HepG2 (cell line): Measurements from ENCODE around the gene NCR3LG1. TPM values are rescaled to one million over a fixed set of nuclear protein-coding genes. Genes with fewer than 3 reads are reported as not detected.

ENCODE experiments used
- ATAC-seq: fragments of 200-7000 bp; cut with Tn5 transposase; 3 replicates; pipeline ENCODE4 v1.9.1; 2020; ENCODE audit warnings: mild to moderate bottlenecking, moderate library complexity
- BruUV-seq: library from RNA; stranded (reverse); fragments of 400-500 nt; replicated peaks from 2 replicates; lab custom pipeline; 2021; lab: Mats Ljungman, UMichigan
- CTCF ChIA-PET: fragments of 300-600 bp; formaldehyde crosslinking; extraction: SDS; loops from one replicate; lab custom pipeline; 2021; ENCODE audit warnings: low total read pairs, inconsistent platforms, low intra/inter-chr PET ratio; lab: Yijun Ruan, JAX
- POLR2A ChIA-PET: fragments of 350-600 bp; sonication (Branson Sonifier 250); formaldehyde crosslinking; loops from one replicate; lab custom pipeline; 2020; ENCODE audit warnings: antibody characterized with exemption, inconsistent platforms; lab: Yijun Ruan, JAX
- DNase-seq: peaks from one replicate; pipeline ENCODE4 v3.0.0-alpha.2; 2015; ENCODE audit warnings: low spot score
- FAIRE-seq: peaks from 3 replicates; lab custom pipeline; 2011; peaks lifted over from hg19 to GRCh38; lab: Jason Lieb, UNC
- H2AFZ ChIP-seq: one replicate; pipeline ENCODE4 v1.6.1; 2011; ENCODE audit warnings: low read length, inconsistent platforms
- H3K27ac ChIP-seq: fragments of 300-600 bp; 3 replicates; pipeline ENCODE4 v1.8.0; 2011; ENCODE audit warnings: mixed run types, mild to moderate bottlenecking, mixed read lengths, low read length, inconsistent platforms; ENCODE audit not compliant: insufficient read depth; ENCODE audit errors: extremely low read length
- H3K27me3 ChIP-seq, 2 experiments: fragments of 200-600 bp in 1 of 2; 2 replicates in 1 of 2; 3 replicates in 1 of 2; pipeline versions ENCODE4 v1.6.0 to v1.8.0; 2011; ENCODE audit warnings: low read length in 2 of 2, mild to moderate bottlenecking in 2 of 2, moderate library complexity in 2 of 2, inconsistent platforms in 1 of 2; ENCODE audit not compliant: insufficient read depth in 2 of 2, control insufficient read depth in 1 of 2
- H3K36me3 ChIP-seq, 2 experiments: fragments of 200-600 bp in 1 of 2; replicated peaks in 1 of 2; 2 replicates in 1 of 2; 3 replicates in 1 of 2; pipeline versions ENCODE4 v1.5.1 to v1.8.0; 2011; ENCODE audit warnings: low read length in 2 of 2, inconsistent platforms in 1 of 2; ENCODE audit not compliant: insufficient read depth in 2 of 2, control insufficient read depth in 1 of 2
- H3K4me1 ChIP-seq: 2 replicates; pipeline ENCODE4 v1.5.1; 2012; ENCODE audit warnings: low read length, inconsistent platforms; ENCODE audit not compliant: insufficient read depth
- H3K4me2 ChIP-seq: 2 replicates; pipeline ENCODE4 v1.6.0; 2011; ENCODE audit warnings: low read depth, low read length, inconsistent platforms
- H3K4me3 ChIP-seq, 3 experiments: fragments of 200-600 bp in 1 of 3; sonication (generic), shearing (Covaris generic) in 1 of 3; replicated peaks in 1 of 3; 2 replicates each; pipeline ENCODE4 v1.5.1; 2011 to 2016; ENCODE audit warnings: low read length in 3 of 3, inconsistent platforms in 2 of 3, low read depth in 2 of 3, mild to moderate bottlenecking in 2 of 3, control low read depth in 1 of 3, mixed read lengths in 1 of 3; ENCODE audit not compliant: insufficient read depth in 1 of 3
- H3K79me2 ChIP-seq: one replicate; pipeline ENCODE4 v1.6.1; 2011; ENCODE audit warnings: low read length, inconsistent platforms; ENCODE audit not compliant: insufficient read depth
- H3K9ac ChIP-seq: 2 replicates; pipeline ENCODE4 v1.6.0; 2011; ENCODE audit warnings: mild to moderate bottlenecking, low read depth, low read length, inconsistent platforms; ENCODE audit not compliant: insufficient read depth
- H3K9me3 ChIP-seq: 2 replicates; pipeline ENCODE4 v1.5.1; 2012; ENCODE audit warnings: mild to moderate bottlenecking, low read length
- H4K20me1 ChIP-seq: 2 replicates; pipeline ENCODE4 v1.6.0; 2011; ENCODE audit warnings: inconsistent platforms, mild to moderate bottlenecking, low read length, moderate library complexity; ENCODE audit not compliant: insufficient read depth
- EEA1 ChIP-seq: sonication (generic); formaldehyde crosslinking; IDR thresholded peaks from 2 replicates; pipeline ENCODE4 v1.5.1; 2020; ENCODE audit warnings: mild to moderate bottlenecking, missing genetic modification reagents, borderline replicate concordance
- MATR3 ChIP-seq: sonication (generic); formaldehyde crosslinking; IDR thresholded peaks from 2 replicates; pipeline ENCODE4 v1.4.0; 2020; ENCODE audit warnings: missing genetic modification reagents
- ZIK1 ChIP-seq: sonication (generic); formaldehyde crosslinking; IDR thresholded peaks from 2 replicates; pipeline ENCODE4 v1.5.0; 2020; ENCODE audit warnings: mild to moderate bottlenecking, low read depth, missing genetic modification reagents, borderline replicate concordance
- ZKSCAN8 ChIP-seq: IDR thresholded peaks from 2 replicates; pipeline ENCODE4 v1.6.1; 2016; ENCODE audit warnings: borderline replicate concordance, missing genetic modification reagents, missing compliant biosample characterization
- ZNF281 ChIP-seq: sonication (generic); formaldehyde crosslinking; IDR thresholded peaks from 2 replicates; pipeline ENCODE4 v1.4.0; 2020; ENCODE audit warnings: missing genetic modification reagents, borderline replicate concordance
- ZNF709 ChIP-seq: sonication (generic); formaldehyde crosslinking; IDR thresholded peaks from 2 replicates; pipeline ENCODE4 v1.5.0; 2020; ENCODE audit warnings: mild to moderate bottlenecking, missing genetic modification reagents
- ZNF883 ChIP-seq: sonication (generic); formaldehyde crosslinking; IDR thresholded peaks from 2 replicates; pipeline ENCODE4 v1.5.1; 2020; ENCODE audit warnings: mild to moderate bottlenecking, missing genetic modification reagents; ENCODE audit errors: not compliant biosample characterization
- WGBS: methylation state at CpG from one replicate; pipeline ENCODE4 v1.1.6; 2017; ENCODE audit warnings: low lambda C conversion rate; 5-methylcytosine and 5-hydroxymethylcytosine counted together
- in situ Hi-C: cut with HindIII; loops from 2 replicates; pipeline ENCODE4 v1.10.0; 2017; ENCODE audit warnings: low pct_unique_long_range_greater_than_20kb; ENCODE audit not compliant: extremely low pct_ligation_motif_present
- intact Hi-C: fragments of 100-400 bp; cut with micrococcal nuclease; formaldehyde crosslinking; loops from one replicate; pipeline ENCODE4 v1.10.0; 2022; ENCODE audit not compliant: unreplicated experiment
- polyA plus RNA-seq, 8 experiments: library from polyadenylated mRNA; depleted of rRNA in 3 of 8; stranded (reverse) in 7 of 8; unstranded in 1 of 8; fragments of >200 nt; fragmentation: Illumina TruSeq in 4 of 8; extraction: Trizol in 4 of 8; gene quantifications; 2 replicates each; pipeline versions ENCODE4 v1.2.1 to v1.2.3, GENCODE V29; 2011 to 2016; ENCODE audit warnings: low read depth in 4 of 8, missing spikeins in 1 of 8, mixed read lengths in 1 of 8; ENCODE audit not compliant: insufficient read depth in 1 of 8
- total RNA-seq, 5 experiments: library from RNA; depleted of rRNA; stranded (reverse); fragments of >200 nt; fragmentation: Illumina TruSeq; extraction: Trizol; gene quantifications; 2 replicates each; pipeline ENCODE4 v1.2.3, GENCODE V29; 2016; ENCODE audit warnings: low read depth in 1 of 5

NCR3LG1 gene
- total and polyA plus RNA-seq, 2 of the 13 experiments (the other 11 are each of a cell fraction or from before 2014, with no cell fraction given), result 16.1 to 25.1 TPM

GRCh38 chr11:17387254-17387653 is 35.7 kb downstream of the NCR3LG1 start:
- intact Hi-C loops, result no loop called here

More at GRCh38 chr11:17387254-17387653, 35.7 kb downstream of the NCR3LG1 start:
- in situ Hi-C loops, result no loop called here
- WGBS, result 94% methylated on average over 7 of the region's 20 CpGs
- ChIA-PET CTCF (interaction anchor here (1.3 to 3.2 kb wide), 3 partner anchors 84 to 141 kb away, joined by 7 to 30 read pairs (median 11); no protein-coding TSS in a partner anchor), POLR2A (no interaction called here)
- Histone ChIP-seq H2AFZ (no peak overlapping the region), H3K27ac (no peak overlapping the region), H3K4me1 (0 out of 2 replicates have a peak, but pooled peaks cover 5% of the 10 kb centered on the region), H3K4me3 (no peak overlapping the region), H4K20me1 (no peaks in the 10 kb centered on the region), H3K9me3 (no peaks in the 10 kb centered on the region), H3K36me3 (no peaks in the 10 kb centered on the region), H3K79me2 (no peaks in the 10 kb centered on the region), H3K9ac (no peak overlapping the region), H3K27me3 (peaks cover 0 to 9% of the 10 kb centered on the region in 2 experiments; a peak in 1 of 5 replicates), H3K4me2 (no peak overlapping the region)
- ATAC-seq (no peak), DNase-seq (no peak), FAIRE-seq (no peak)
- TF ChIP-seq ZNF709 (CRISPR knock-in tag) (no peak), ZKSCAN8 (CRISPR knock-in tag) (no peak), MATR3 (no peak), ZNF883 (no peak), EEA1 (CRISPR knock-in tag) (no peak), ZNF281 (CRISPR knock-in tag) (no peak), ZIK1 (CRISPR knock-in tag) (no peak)
- no TSS peak for BruUV-seq
